NCI-H146 treated with DMSO at 0.1 percent for 48 hours (cell line): ENCODE measurements around the gene BRWD1.
"Not testable (repeated sequence)": the region's sequence is repeated elsewhere in the genome, so short reads cannot be mapped to it uniquely, and the experiment has no call there.

Experiments
- DNase-seq: peaks from one replicate; lab custom pipeline; 2025; ENCODE audit not compliant: unreplicated experiment; lab: John Stamatoyannopoulos, UW

Gene BRWD1

DNA sequence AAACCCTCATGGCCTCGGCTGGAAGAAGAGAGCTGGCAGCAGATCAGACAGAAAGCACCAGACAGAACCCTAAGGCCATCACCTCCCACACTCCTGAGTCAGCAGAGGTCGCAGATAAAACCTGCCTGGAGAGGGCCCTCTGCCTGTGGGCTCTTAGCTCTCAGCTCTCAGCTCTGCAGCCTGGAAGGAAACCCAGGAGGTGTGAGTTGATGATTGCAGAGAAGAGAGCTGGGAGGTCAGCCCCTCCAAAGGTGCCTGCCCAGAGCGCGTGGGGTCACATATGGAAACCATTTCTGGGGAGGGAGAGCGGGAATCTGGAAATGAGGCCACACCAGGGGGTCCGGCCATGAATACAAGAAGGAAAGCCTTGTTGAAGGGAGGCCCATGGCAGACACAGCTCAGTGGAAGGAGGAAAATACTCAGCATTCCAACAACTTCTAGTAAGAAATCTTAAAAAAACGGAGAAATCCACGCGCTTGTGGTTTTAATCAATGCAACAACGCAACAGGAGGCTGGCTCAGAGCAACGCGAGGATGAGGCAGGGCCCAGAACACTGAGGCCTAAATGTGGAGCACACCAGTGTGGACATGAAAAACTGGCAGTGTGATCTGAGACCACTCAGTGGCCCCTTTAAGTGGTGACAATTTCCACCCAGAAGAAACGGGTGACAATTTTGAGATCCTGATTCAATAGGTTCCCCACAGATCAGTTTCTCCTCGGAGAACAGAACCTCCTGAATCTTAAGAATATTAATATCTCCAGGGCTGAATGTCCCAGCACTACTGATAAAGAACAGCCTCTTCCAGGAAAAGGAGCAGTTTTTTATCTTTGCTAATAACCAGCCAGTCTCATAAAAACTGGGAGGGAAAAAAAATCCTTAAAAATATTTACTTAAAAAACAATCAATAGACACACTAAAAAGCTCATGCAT, 175.9 kb downstream of the BRWD1 start:
- DNase-seq = no peak

DNA sequence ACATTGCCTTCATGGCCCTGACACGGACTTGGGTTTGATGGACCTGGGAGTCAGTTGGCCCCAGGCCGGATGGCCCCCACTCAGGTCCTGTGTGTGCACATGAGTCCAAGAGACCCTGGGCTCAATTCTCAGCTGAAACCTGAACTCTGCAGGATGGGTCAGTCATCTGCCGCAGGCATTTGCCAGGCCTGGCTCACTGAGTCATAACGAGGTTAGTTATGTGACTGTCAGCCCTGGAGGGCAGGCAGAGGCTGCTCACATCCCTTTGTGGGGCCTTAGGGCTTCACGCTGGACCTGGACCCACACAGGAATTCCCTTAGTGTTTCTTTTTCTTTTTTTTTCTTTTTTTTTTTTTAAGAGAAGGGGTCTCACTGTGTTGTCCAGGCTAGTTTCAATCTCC, 176.7 kb downstream of the BRWD1 start:
- no peak for DNase-seq

DNA sequence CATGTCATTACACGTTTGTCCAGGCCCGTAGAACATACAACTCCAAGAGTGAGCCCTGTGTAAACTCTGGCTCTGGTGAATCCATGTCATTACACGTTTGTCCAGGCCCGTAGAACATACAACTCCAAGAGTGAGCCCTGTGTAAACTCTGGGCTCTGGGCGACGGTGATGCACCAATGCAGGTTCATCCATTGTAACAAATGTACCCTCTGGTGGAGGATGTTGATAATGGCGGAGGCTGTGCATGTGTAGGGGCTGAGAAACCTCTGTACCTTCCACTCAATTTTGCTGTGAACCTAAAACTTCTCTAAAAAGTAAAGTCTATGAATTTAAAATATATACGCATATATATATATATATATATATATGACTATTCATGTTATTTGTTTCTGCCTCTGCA, 177.3 kb downstream of the BRWD1 start:
- not testable (repeated sequence) for DNase-seq

DNA sequence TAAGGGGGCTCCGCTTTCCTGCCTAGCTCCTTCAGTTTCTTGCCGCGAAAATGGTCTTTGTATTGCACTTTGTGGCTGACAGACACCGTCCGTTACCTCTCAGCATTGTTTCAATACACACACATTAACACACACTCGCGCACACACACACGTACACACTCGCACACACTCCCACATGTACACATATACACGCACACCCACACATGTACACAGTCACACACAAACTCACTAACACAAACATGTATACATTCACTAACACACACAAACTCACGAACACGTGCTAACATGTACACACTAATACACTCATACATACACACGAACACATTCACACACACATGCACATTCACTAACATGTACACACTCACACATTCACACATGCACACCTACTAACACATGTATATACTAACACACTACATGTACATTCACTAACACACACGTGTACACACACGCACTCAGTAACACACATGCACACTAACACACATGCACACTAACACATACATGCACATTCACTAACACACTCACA, 179.1 kb downstream of the BRWD1 start:
- no peak for DNase-seq
